GM21515 (cell line): ENCODE results near the gene CRMP1.
"Not testable (repeated sequence)": the region's sequence is repeated elsewhere in the genome, so short reads cannot be mapped to it uniquely, and the experiment has no call there.

Source experiments
- ATAC-seq: cut with Tn5 transposase; IDR thresholded peaks from one replicate; pipeline ENCODE4 v1.9.1; 2021; ENCODE audit not compliant: unreplicated experiment

Gene CRMP1

DNA sequence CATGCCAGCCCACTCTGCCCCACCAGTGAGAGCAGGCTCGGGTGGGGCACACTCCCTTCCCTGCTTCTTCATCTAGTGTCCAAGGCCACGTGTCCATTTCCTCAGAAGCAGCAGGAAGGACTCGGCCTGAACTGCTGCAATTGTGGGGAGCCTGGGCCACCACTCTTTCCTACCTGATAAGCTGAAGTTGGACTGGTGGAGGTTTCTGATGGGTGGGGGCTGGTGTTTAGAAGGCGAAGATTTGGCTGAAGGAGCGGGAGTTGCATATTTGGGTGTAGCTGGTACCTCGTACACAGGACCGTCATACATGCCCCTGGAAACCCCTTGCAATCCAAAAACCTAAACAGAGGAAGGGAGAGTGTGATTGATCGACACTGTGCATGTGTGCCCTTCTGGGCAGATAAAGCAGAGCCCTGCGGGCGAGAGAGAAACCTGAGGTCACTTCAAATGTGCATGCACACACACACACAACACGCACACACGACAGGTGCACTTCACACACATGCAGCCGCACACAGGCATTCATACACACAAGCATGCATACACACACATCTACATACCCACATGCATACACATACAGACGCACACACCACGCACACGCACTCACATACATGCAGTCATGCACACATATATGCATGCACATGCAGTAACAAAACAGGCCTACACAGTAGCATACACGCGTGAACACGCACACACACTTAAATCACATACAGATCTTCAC lies 67.4 kb downstream of the CRMP1 start:
- ATAC-seq, result no peak

DNA sequence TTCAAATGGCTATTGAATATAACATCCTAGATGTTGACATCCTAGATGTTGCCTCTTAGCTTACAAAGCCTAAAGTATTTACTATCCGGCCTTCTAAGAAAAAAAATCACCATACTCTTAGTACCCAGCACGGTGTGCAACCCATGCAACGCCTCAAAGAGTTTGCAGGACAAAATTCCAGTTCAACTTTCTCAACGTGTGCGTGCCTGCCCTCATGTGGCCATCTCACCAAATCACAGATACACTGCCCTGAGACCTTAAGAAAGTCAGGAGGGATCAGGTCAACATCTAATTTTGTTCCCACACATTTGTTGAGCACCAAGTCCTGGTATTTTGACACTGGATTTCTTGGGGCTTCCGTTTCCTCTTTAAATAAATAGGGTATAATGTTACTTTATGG lies 68.3 kb downstream of the CRMP1 start:
- ATAC-seq, result no peak

DNA sequence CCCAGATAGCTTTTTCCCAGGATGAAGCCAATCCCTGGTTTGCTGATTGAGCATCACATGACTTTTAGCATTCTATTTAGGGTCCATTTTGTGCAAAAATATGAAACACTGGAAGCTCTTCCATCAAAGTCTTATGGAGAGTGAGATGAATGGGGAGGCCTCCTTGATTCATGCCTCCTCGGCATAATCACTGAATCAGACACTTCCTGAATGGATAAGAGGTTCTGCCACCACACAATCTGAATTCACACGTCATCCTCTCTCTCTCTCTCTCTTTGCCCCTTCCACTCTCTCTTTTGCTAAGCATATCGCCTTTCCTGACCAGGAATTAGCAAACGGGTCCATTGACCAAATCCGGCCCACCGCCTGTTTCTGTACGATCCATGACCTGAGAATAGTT lies 68.7 kb downstream of the CRMP1 start:
- no peak for ATAC-seq

DNA sequence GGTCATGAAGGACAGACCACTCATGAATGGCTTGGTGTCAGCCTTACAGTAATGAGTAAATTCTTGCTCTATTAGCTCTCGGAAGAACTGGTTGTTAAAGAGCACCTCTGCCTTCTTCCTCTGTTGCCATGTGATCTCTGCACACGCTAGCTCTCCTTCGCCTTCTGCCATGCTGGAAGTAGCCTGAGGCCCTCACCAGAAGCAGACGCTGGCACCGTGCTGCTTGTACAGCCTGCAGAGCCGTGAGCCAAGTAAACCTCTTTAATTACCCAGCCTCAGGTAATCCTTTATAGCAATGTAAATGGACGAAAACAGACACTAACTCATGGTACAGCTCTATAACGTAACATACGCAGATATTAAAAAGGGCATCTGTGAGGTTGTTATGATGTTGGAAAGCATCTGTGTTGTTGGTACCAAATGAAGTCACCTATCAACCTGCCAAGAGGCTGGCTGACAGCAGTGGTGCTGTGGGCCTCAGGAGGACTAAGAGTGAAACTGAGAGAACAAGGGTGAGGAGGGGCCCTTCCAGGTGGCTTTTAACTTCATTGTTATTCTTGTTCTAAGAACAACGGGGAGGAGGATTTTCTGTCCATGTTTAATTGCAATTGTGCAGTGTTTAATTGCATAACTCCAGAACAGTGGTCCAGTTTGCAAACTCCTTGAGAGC lies 69.2 kb downstream of the CRMP1 start:
- no peak for ATAC-seq

DNA sequence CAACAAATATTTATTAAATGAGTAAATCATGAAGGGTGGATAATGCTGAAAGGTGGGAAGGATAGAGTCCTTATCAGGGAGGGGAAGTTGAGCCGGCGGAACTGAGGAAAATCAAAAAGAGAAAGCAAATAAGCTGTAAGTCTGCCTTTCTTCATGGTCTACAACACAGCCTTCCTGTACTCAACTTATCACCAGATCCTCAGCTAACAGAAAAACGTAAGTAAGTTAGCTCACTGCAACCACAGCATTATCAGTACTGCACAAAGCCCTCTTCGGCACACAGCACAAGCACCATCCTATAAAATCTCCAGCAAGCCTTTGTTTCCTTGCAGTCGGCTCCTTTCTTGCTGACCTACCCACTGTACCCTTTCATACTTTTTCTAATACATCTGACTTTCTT lies 70.3 kb downstream of the CRMP1 start:
- no peak for ATAC-seq

DNA sequence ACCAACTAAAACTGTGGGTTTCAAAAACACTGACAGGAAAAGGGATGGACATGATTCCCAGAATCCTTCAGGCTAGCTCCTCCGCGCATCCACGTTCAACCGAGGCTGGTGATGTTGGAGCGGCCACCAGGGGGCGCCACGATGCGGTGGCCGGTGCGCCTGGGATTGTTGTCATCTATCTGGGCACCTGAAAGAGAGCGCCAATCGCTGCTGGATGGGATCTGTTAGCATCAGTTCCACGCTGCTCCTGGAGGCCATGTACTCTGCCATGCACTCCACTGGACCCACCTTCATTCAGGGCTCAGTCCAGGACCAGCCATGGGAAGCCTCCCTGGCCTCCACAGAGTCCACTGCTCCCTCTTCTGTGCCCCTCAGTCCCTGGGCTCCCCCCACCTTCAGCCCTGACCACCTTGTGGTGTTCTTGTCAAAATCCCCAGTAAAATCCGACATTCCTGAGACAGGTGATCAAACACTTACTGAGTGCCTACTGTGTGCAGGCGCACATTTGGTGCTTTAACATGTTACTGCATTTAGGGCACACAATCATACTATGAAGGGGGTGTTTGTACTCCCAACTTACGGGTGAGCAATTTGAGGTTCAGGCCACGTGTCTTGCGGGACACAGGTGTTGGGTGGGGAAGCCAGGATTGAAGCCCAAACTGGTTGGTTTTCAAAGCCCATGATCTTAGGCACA lies 71.1 kb downstream of the CRMP1 start:
- no peak for ATAC-seq

DNA sequence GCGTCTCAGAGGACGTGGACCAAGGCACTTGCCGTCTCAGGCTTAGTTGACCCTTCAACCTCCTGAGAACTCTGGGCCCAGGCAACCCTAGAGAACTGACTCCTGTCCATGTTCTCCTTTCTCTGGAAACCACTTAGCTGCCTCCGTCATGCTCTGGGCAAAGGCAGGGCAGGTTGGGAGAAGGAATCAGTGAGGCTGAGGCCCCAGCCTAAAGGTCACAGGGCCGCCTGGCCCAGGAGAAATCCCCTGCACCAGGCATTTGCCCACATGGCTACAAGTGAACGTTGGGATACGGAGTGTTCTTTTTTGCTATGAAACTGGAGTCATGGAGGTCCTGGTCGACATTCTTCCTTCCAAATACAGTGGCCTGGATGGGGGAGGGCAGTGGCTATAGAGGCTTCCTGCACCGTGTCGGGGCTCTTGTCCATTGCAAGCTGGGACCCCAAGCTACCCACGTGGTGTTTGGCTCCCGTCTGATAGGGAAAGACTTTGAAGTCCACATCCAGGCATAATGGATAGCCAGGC lies 76.0 kb downstream of the CRMP1 start:
- ATAC-seq, result no peak

DNA sequence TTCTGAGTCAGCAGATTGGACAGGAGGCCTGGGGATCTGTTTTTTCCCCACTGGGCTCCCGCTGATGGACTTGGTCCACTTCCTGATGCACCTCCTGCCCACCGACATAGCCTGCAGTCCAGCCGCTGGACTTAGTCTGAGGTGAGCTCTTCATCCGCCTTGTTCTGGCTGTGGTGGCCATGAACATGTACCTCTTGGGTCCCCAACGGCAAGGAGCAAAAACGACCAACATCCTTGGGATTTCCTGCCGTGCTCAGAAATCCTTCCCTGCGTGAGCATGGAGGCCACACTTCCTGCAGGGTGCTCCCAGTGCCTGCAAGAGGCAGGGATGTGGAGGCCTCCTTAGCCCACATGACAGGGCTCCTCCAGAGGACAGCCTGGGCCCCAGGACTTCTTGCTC lies 76.8 kb downstream of the CRMP1 start:
- no peak for ATAC-seq

DNA sequence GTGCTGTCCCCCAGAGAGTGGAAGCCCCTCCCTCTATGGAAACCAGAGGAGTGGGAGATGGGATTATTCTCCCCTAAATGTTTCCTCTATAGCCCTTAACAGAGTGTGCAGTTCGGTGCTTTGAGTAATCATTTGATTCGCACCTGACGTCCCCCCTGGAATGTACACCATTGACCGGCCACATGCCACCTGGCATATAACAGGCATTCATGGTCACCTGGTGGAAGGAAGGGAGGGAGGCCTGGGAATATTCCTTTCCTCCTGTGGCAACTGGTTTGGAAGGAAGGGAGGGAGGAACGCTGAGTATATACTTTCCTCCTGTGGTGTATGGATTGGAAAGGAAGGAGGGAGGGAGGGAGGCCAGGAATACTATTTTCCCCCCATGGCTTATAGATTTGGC lies 77.2 kb downstream of the CRMP1 start:
- no peak for ATAC-seq

DNA sequence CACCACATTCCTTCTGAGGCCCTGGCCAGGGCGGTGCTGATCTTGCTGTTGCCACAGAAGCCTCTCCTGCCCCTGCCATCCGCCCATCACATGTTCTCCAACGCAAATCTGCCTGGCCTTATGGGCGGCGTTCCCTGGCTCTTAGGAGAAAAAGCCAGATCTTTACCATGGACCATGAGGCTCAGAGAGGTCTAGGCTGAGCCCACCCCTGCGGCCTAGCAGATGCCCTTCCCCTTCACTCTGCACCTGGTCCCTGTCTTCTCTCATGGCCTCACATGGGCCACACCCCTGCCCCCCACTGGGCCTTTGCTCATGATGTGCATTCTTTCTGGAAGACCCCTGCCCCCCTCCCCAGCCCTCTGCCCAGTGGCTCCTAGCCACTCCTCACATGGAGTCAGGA lies 78.5 kb downstream of the CRMP1 start:
- ATAC-seq, result no peak

DNA sequence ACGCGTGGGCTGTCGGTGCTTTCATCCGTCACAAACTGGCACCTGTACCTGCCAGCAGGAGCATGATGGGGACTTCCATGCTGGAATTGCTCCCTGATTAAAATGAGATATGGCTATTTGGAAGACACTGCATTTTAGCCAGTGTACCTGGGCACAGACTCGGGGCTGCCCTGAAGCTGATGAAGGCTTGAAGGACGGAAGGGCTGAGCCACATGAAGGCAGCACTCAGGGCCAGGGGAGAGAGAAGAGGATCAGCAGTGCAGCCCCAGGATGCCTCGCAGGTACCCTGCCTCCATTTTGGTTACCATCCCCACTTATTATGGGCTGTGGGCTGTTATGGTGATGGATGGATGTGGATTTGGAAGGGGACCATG lies 79.0 kb downstream of the CRMP1 start:
- no peak for ATAC-seq

DNA sequence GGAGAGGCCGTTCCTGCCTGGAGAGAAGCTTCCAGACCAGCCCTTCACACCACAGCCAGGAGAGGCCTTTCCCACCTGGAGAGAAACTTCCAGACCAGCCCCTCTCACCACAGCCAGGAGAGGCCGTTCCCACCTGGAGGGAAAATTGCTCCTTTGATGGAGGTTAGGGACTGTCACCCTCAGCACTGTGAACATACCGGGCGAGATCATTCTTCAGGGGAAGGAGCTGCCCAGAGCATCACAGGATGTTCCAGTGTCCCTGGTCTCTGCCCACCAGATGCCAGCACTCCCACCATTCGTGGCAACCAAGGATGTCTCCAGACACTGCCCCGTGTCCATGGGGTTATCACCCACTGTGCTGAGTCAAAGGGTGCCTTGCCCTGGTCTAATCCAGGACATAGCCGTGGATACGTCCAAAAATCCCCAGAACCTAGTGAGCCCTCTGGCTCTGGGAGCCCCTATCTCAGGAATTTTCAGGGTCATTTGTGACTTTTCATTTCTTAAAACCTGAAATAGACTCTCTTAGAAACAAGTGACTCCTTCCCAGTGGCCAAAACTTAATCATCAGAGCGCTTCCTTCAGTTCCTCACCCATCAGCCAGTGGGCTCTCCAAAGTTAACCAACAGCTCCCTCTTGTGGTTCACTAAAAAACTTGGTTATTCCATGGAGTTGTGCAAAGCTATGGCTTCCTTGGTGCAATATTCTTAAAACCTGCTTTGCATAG lies 80.2 kb downstream of the CRMP1 start:
- no peak for ATAC-seq

DNA sequence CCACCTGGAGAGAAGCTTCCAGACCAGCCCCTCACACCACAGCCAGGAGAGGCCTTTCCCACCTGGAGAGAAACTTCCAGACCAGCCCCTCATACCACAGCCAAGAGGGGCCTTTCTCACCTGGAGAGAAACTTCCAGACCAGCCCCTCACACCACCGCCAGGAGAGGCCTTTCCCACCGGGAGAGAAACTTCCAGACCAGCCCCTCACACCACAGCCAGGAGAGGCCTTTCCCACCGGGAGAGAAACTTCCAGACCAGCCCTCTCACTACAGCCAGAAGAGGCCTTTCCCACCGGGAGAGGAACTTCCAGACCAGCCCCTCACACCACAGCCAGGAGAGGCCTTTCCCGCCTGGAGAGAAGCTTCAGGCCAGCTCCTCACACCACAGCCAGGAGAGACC lies 80.8 kb downstream of the CRMP1 start:
- not testable (repeated sequence) for ATAC-seq

DNA sequence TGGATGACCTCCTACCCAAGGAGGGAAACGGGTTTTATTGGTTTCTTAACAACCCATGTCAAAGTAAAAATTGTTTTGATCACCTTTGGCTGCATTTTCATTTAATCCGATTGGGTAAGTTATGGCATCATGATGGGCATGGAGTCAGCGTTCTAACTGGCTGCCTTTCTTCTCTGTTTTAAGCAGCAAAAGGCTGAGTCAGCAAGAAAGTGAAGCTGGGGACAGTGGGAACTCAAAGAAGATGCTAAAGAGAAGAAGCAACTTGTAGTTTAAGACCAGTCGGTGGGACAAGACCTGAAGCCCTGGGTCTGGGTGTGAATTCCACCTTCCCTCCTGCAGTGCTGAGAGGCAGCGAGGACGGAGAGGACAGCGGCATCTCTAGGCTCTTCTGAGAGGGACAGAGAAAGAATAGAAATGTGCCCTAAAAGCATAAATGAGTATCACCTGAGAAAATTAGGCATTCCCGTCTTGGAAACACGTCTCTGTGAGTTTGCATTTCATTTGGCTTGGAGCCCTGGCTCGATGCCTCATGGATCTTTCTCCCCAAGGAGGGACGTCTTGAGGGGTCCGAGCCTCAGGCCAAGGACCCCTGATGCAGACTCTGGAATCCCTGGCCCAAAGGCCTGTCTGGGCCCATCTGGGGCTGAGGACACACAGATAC lies 82.0 kb downstream of the CRMP1 start:
- no peak for ATAC-seq

DNA sequence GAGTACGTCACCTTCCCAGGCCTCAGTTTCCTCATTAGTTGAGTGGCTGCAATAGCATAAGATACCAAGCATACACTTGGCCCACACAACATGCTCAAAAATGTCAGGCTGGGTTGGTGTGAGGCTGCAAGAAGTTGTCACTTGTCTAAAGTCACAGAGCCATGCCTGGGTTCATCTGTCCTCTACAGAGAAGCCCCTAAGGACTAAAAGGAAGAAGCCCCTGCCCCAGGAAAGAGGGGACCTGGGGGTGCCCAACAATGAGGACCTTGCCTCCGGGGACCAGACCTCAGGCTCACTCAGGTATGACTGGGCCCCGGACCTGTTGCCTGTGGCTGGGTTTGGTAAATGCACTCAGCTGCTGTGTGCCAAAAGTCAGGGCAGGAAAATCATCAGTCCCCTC lies 82.7 kb downstream of the CRMP1 start:
- ATAC-seq, result no peak

DNA sequence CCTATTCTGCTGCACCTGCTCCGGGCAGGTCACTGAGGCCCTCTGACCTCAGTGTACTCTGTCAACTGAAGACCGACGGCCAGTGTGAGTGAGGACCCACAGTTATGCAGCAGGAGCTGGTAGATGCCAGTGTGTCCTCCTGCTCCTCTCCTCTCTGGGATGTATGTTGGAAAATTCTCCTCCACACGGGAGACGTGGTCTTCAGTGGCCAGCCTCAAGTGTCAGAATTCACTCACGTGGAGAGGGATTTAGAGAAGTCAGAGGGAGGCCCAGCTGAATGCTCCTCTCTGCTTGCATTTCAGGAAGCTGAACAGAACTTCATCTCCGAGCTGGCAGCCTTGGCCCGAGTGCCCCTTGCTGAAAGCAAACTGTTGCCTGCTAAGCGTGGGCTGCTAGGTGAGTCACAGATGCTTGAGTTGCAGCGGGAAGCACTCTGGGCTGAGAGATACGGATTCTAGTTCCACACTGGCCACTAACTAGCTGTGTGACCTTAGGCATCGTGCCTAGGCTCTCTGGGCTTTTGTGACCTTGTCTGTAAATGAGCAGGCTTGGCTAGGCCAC lies 83.6 kb downstream of the CRMP1 start:
- no peak for ATAC-seq

DNA sequence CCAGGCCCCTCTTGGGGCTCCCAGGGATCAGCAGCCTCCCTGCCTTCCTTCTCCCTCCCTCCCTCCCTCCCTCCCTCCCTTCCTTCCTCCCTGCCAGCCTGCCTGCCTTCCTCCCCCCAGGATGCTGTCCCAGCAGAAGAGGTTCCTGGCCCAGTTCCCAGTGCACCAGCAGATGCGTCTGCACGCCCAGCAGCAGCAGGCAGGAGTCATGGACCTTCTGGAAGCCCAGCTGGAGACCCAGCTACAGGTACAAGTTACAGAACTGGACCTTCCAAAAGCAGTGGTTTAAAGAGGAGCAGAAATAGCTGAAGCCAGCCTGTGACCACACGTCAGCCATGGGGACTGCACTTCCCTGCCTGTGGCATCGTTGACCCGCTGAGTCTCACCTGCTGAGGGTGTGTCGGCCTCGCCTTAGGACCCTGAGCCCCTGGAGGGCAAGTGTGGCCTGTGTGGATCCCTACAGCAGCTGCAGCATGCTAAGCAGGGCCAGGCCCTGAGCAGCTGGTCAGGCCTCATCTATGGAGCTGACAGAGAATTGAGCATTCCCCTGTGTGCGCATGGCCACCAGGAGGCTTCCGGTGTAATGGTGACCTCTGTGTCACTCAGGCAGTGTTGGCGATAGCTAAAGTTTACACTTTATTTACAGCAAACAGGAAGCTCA lies 84.7 kb downstream of the CRMP1 start:
- ATAC-seq, result no peak

DNA sequence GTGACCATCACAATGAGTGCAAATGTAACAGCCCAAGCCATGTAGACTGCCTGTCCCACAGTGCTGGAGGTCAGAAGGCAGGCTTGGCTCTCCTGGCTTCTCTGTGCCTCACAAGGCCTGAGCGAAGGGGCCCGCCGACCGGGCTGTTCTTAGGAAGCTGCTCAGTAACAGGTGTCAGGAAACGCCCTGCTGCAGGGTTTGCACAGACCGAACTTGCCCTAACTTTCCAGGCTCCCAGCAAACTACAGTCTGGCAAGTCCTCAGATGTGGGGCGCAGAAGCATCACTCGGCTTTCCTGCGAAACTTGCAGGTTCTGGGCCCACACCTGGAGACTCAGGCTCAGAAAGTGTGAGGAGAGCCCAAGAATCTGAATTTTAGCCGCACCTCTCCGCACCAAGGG lies 87.6 kb downstream of the CRMP1 start:
- no peak for ATAC-seq

DNA sequence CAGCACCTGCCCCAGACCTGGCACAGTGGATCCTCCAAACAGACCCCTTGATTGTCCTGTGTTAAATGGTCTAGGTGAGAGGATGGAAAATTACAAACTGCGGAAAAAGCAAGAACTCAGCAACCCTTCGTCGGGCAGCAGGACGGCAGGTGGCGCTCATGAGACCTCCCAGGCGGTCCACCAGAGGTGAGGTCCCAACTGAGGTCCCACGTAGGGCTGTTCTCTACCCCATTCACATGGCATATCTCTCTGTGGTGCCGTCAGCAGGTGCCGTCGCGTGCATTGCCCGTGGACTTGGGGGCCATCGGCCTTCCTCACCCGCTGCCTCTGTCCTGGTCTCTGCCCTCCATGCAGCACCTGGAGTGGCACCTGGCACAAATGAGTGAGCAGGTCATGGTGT lies 88.2 kb downstream of the CRMP1 start:
- ATAC-seq, result no peak

DNA sequence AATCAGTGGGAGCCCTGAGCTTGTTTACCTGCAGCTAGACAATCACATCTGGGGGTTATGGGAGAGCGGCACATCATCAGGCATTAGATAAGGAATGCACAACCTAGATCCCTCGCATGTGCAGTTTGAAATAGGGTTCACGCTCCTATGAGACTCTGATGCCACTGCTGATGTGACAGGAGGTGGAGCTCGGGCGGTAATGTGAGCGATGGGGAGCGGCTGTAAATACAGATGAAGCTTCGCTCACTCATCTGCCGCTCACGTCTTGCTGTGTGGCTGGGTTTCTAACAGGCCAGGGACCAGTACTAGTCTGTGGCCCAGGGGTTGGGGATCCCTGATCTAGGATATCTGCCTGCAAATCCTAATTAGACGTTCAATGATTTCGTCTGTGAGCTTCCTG lies 90.3 kb downstream of the CRMP1 start:
- ATAC-seq, result no peak
